Endothelial cell of umbilical vein (primary cell): ENCODE data around the gene NEK6.

Source experiments
- POLR2AphosphoS5 ChIP-seq: IDR thresholded peaks from 2 replicates; pipeline ENCODE4 v1.6.1; 2012; ENCODE audit warnings: low read depth, mild to moderate bottlenecking, control low read depth, low read length, moderate library complexity; ENCODE audit not compliant: insufficient read depth
- TF ChIP-seq, protein P1 (sequence below), 2 donors: IDR thresholded peaks; 1 replicate in 1 of 2; 2 replicates in 1 of 2; pipeline ENCODE4 v1.5.1; 2011; ENCODE audit warnings: low read length in 2 of 2, mild to moderate bottlenecking in 2 of 2, moderate library complexity in 2 of 2, control low read depth in 1 of 2, inconsistent platforms in 1 of 2, low read depth in 1 of 2; ENCODE audit not compliant: insufficient read depth in 1 of 2; ENCODE audit errors: extremely low read depth in 1 of 2

DNA sequence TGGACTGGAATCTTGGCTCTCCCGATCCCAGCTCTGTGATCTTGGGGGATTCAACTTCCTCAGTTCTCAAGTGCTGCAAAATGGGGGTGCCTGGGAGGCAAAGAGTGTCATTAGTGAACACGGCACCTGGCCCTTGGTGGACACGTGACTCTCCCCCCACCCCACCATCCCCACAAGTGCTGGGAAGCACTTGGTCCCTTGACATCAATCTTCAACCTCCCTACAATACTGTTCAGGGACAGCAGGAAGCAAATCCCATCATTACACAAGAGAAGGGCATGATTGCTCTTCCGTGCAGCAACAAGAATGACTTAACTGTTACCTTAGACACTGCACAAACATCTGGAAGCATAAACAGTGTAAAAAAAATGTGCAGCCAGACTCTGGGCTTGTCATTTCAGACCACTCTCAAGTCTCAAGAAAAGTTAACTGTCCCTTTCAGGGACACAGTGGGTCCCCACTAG lies 96.1 kb downstream of the NEK6 start:
- TF ChIP-seq, protein P1, sequence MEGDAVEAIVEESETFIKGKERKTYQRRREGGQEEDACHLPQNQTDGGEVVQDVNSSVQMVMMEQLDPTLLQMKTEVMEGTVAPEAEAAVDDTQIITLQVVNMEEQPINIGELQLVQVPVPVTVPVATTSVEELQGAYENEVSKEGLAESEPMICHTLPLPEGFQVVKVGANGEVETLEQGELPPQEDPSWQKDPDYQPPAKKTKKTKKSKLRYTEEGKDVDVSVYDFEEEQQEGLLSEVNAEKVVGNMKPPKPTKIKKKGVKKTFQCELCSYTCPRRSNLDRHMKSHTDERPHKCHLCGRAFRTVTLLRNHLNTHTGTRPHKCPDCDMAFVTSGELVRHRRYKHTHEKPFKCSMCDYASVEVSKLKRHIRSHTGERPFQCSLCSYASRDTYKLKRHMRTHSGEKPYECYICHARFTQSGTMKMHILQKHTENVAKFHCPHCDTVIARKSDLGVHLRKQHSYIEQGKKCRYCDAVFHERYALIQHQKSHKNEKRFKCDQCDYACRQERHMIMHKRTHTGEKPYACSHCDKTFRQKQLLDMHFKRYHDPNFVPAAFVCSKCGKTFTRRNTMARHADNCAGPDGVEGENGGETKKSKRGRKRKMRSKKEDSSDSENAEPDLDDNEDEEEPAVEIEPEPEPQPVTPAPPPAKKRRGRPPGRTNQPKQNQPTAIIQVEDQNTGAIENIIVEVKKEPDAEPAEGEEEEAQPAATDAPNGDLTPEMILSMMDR (IDR thresholded peaks at IDR 0.05; ENCODE audit: extremely low read depth in 1 of 2, insufficient read depth in 1 of 2, low read depth in 1 of 2, low read length in 2 of 2): no peak
- no peak for TF ChIP-seq POLR2AphosphoS5
